HCT116 (cell line): ENCODE data around the gene CSNK1E. TPM values are rescaled to one million over a fixed set of nuclear protein-coding genes. Genes with fewer than 3 reads are reported as not detected.

ENCODE experiments used
- ATAC-seq: fragments of 200-7000 bp; cut with Tn5 transposase; 2 replicates; pipeline ENCODE4 v1.9.1; 2020; ENCODE audit warnings: mild to moderate bottlenecking, moderate library complexity
- BruUV-seq: library from RNA; stranded (reverse); fragments of 400-500 nt; replicated peaks from 2 replicates; lab custom pipeline; 2021; lab: Mats Ljungman, UMichigan
- CTCF ChIA-PET: fragments of 300-600 bp; sonication (Branson Sonifier 250); formaldehyde crosslinking; loops from one replicate; lab custom pipeline; 2021; ENCODE audit warnings: antibody characterized with exemption; lab: Charles Lee
- POLR2A ChIA-PET: fragments of 300-600, 350-600 bp; sonication (Branson Sonifier 250); formaldehyde crosslinking; loops from one replicate; lab custom pipeline; 2021; ENCODE audit warnings: antibody characterized with exemption; lab: Charles Lee
- RAD21 ChIA-PET, 2 experiments: fragments of 300-600 bp; sonication (Branson Sonifier 250); formaldehyde crosslinking; loops; one replicate each; lab custom pipeline; 2023; ENCODE audit warnings: low total read pairs in 2 of 2; ENCODE audit not compliant: uncharacterized antibody in 2 of 2, unreplicated experiment in 2 of 2, low non-redundant PET in 1 of 2; lab: Charles Lee
- DNase-seq: peaks from one replicate; pipeline ENCODE4 v3.0.0-alpha.2; 2010; ENCODE audit warnings: low read depth, low spot score
- H2AFZ ChIP-seq: fragments of 200-600 bp; shearing (Covaris generic), sonication (generic); 2 replicates; pipeline ENCODE4 v1.6.1; 2017; ENCODE audit warnings: low read depth, mixed run types, mixed read lengths, antibody characterized with exemption, low read length; ENCODE audit not compliant: poor library complexity, severe bottlenecking
- H3K27ac ChIP-seq: 2 replicates; pipeline ENCODE4 v1.5.1; 2012; ENCODE audit warnings: low read depth, low read length
- H3K27me3 ChIP-seq: fragments of 200-600 bp; sonication (generic); 2 replicates; pipeline ENCODE4 v1.6.1; 2016; ENCODE audit warnings: mixed run types, low read length, mixed read lengths; ENCODE audit not compliant: insufficient read depth
- H3K36me3 ChIP-seq, 2 experiments: fragments of 200-500 bp in 1 of 2; fragments of 200-600 bp in 1 of 2; sonication (Bioruptor generic) in 1 of 2; sonication (generic) in 1 of 2; 2 replicates each; pipeline versions ENCODE4 v1.5.1 to v1.6.1; 2014 to 2016; ENCODE audit warnings: low read length in 2 of 2, inconsistent platforms in 1 of 2, mixed read lengths in 1 of 2, mixed run types in 1 of 2; ENCODE audit not compliant: insufficient read depth in 2 of 2, control insufficient read depth in 1 of 2
- H3K4me1 ChIP-seq, 2 experiments: fragments of 200-600 bp in 1 of 2; sonication (generic) in 1 of 2; 2 replicates each; pipeline versions ENCODE4 v1.5.1 to v1.6.1; 2012 to 2017; ENCODE audit warnings: low read length in 2 of 2, inconsistent platforms in 1 of 2, mild to moderate bottlenecking in 1 of 2, mixed read lengths in 1 of 2, mixed run types in 1 of 2, moderate library complexity in 1 of 2; ENCODE audit not compliant: insufficient read depth in 2 of 2, control insufficient read depth in 1 of 2
- H3K4me2 ChIP-seq: fragments of 200-600 bp; sonication (generic); 2 replicates; pipeline ENCODE4 v1.6.1; 2017; ENCODE audit warnings: mixed run types, low read length, mixed read lengths
- H3K4me3 ChIP-seq, 2 experiments: fragments of 200-600 bp in 1 of 2; sonication (generic) in 1 of 2; replicated peaks in 1 of 2; 2 replicates each; pipeline ENCODE4 v1.5.1; 2011 to 2016; ENCODE audit warnings: low read length in 2 of 2, control low read depth in 1 of 2, low read depth in 1 of 2, mild to moderate bottlenecking in 1 of 2, mixed read lengths in 1 of 2, mixed run types in 1 of 2
- H3K79me2 ChIP-seq: fragments of 200-600 bp; sonication (generic); 2 replicates; pipeline ENCODE4 v1.6.1; 2017; ENCODE audit warnings: mild to moderate bottlenecking, mixed run types, low read length, moderate library complexity, mixed read lengths; ENCODE audit not compliant: insufficient read depth
- H3K9ac ChIP-seq: fragments of 200-600 bp; sonication (generic); 2 replicates; pipeline ENCODE4 v1.6.1; 2016; ENCODE audit warnings: low read length, mixed read lengths
- H3K9me2 ChIP-seq: fragments of 200-600 bp; sonication (generic), shearing (Covaris generic); 2 replicates; pipeline ENCODE4 v1.6.1; 2017; ENCODE audit warnings: mixed run types, mild to moderate bottlenecking, moderate library complexity; ENCODE audit not compliant: insufficient read depth
- H3K9me3 ChIP-seq, 2 experiments: fragments of 200-500 bp in 1 of 2; fragments of 200-600 bp in 1 of 2; sonication (Bioruptor generic) in 1 of 2; sonication (generic) in 1 of 2; 2 replicates each; pipeline ENCODE4 v1.6.1; 2014 to 2017; ENCODE audit warnings: low read length in 2 of 2, mixed read lengths in 2 of 2, inconsistent platforms in 1 of 2, low read depth in 1 of 2, mild to moderate bottlenecking in 1 of 2, mixed run types in 1 of 2, moderate library complexity in 1 of 2; ENCODE audit not compliant: control insufficient read depth in 1 of 2, insufficient read depth in 1 of 2
- H4K20me1 ChIP-seq: fragments of 200-600 bp; sonication (generic), shearing (Covaris generic); 2 replicates; pipeline ENCODE4 v1.6.1; 2017; ENCODE audit warnings: mixed run types, mild to moderate bottlenecking, moderate library complexity; ENCODE audit not compliant: insufficient read depth
- ATF3 ChIP-seq: IDR thresholded peaks from 2 replicates; pipeline ENCODE4 v1.6.1; 2012
- CEBPB ChIP-seq: IDR thresholded peaks from 2 replicates; pipeline ENCODE4 v1.6.1; 2012; ENCODE audit warnings: low read depth
- EZH2phosphoT487 ChIP-seq: fragments of 200-600 bp; IDR thresholded peaks from 2 replicates; pipeline ENCODE4 v1.6.1; 2018; ENCODE audit warnings: antibody characterized with exemption, borderline replicate concordance
- POLR2A ChIP-seq: IDR thresholded peaks from 2 replicates; pipeline ENCODE4 v1.7.0; 2011; ENCODE audit warnings: borderline replicate concordance; ENCODE audit not compliant: insufficient read depth, insufficient read length; ENCODE audit errors: extremely low read depth
- POLR2AphosphoS5 ChIP-seq: IDR thresholded peaks from 2 replicates; pipeline ENCODE4 v1.6.1; 2011; ENCODE audit warnings: mild to moderate bottlenecking, low read depth, low read length, moderate library complexity
- RAD21 ChIP-seq: IDR thresholded peaks from 2 replicates; pipeline ENCODE4 v1.6.1; 2012; ENCODE audit warnings: low read depth, mild to moderate bottlenecking
- REST ChIP-seq: IDR thresholded peaks from 2 replicates; pipeline ENCODE4 v1.6.1; 2012; ENCODE audit warnings: low read depth
- SRF ChIP-seq: IDR thresholded peaks from 2 replicates; pipeline ENCODE4 v1.6.1; 2012; ENCODE audit warnings: low read depth
- YY1 ChIP-seq: IDR thresholded peaks from 2 replicates; pipeline ENCODE4 v1.6.1; 2011; ENCODE audit warnings: low read length, low read depth, moderate library complexity, mild to moderate bottlenecking; ENCODE audit not compliant: insufficient replicate concordance; ENCODE audit errors: extremely low read depth
- ZFX ChIP-seq: fragments of 450-650 bp; IDR thresholded peaks from 2 replicates; pipeline ENCODE4 v1.6.1; 2017
- intact Hi-C: fragments of 100-400 bp; cut with micrococcal nuclease; formaldehyde crosslinking; loops from 2 replicates; pipeline ENCODE4 v1.10.0; 2022
- total RNA-seq: library from RNA; stranded (reverse); gene quantifications from one replicate; pipeline ENCODE4 v1.2.1, GENCODE V29; 2021; ENCODE audit not compliant: unreplicated experiment

Gene CSNK1E
- total RNA-seq, 1 experiment from 2014 or later: 190 TPM

GRCh38 chr22:38266120-38266519 lies 51.1 kb downstream of the CSNK1E start:
- ATAC-seq (no peak), DNase-seq (no peak)
- Histone ChIP-seq H3K27ac (no peak overlapping the region), H4K20me1 (peaks cover 4% of the 10 kb centered on the region; the same call in 1 of the 2 replicates), H3K27me3 (no peaks in the 10 kb centered on the region), H3K4me2 (no peak overlapping the region), H2AFZ (no peak overlapping the region), H3K79me2 (peaks cover 89% of the 10 kb centered on the region), H3K9me3 (no peaks in the 10 kb centered on the region), H3K4me3 (no peak overlapping the region), H3K9me2 (no peaks in the 10 kb centered on the region), H3K36me3 (no peaks in the 10 kb centered on the region), H3K4me1 (peaks cover 18% of the 10 kb centered on the region in 2 experiments; a peak in 3 of 4 replicates), H3K9ac (no peak overlapping the region)
- CTCF ChIA-PET: no interaction called here
- TF ChIP-seq POLR2A (no peak), REST (no peak), ZFX (no peak), ATF3 (no peak), SRF (no peak), YY1 (no peak), EZH2phosphoT487 (no peak), POLR2AphosphoS5 (no peak), RAD21 (no peak), CEBPB (no peak)
- intact Hi-C loops: no loop called here
- POLR2A ChIA-PET: no interaction called here
- BruUV-seq: no TSS peak
- RAD21 ChIA-PET: no interaction called here
